DND-41 (cell line): Measurements from ENCODE around the gene DPP6.

ENCODE experiments used
- ATAC-seq: fragments of 200-7000 bp; cut with Tn5 transposase; 3 replicates; pipeline ENCODE4 v1.9.1; 2021; ENCODE audit warnings: low read depth; ENCODE audit not compliant: insufficient read depth
- DNase-seq: peaks from one replicate; pipeline ENCODE4 v3.0.0-alpha.2; 2020
- H2AFZ ChIP-seq: 2 replicates; pipeline ENCODE4 v1.6.0; 2012; ENCODE audit warnings: low read depth, low read length
- H3K27ac ChIP-seq: 2 replicates; pipeline ENCODE4 v1.5.1; 2012; ENCODE audit warnings: low read length, inconsistent platforms
- H3K27me3 ChIP-seq: fragments of 200-600 bp; sonication (generic); 2 replicates; pipeline ENCODE4 v1.6.0; 2012; ENCODE audit warnings: low read length, mild to moderate bottlenecking, inconsistent platforms; ENCODE audit not compliant: insufficient read depth, poor library complexity
- H3K36me3 ChIP-seq: 2 replicates; pipeline ENCODE4 v1.5.1; 2012; ENCODE audit warnings: low read length, inconsistent platforms; ENCODE audit not compliant: insufficient read depth
- H3K4me1 ChIP-seq: 2 replicates; pipeline ENCODE4 v1.5.1; 2012; ENCODE audit warnings: mild to moderate bottlenecking, low read length; ENCODE audit not compliant: insufficient read depth
- H3K4me2 ChIP-seq: 2 replicates; pipeline ENCODE4 v1.6.0; 2012; ENCODE audit warnings: mild to moderate bottlenecking, moderate library complexity, low read length, inconsistent platforms; ENCODE audit not compliant: insufficient read depth
- H3K4me3 ChIP-seq, 2 experiments: fragments of 200-600 bp in 1 of 2; shearing (Covaris generic) in 1 of 2; 2 replicates each; pipeline ENCODE4 v1.5.1; 2012 to 2016; ENCODE audit warnings: inconsistent platforms in 2 of 2, low read length in 2 of 2, mild to moderate bottlenecking in 2 of 2, low read depth in 1 of 2, moderate library complexity in 1 of 2
- H3K79me2 ChIP-seq: 2 replicates; pipeline ENCODE4 v1.6.0; 2012; ENCODE audit warnings: low read length, inconsistent platforms; ENCODE audit not compliant: insufficient read depth
- H3K9ac ChIP-seq: 2 replicates; pipeline ENCODE4 v1.6.0; 2012; ENCODE audit warnings: low read depth, mild to moderate bottlenecking, inconsistent platforms, low read length, moderate library complexity
- H3K9me3 ChIP-seq: 2 replicates; pipeline ENCODE4 v1.5.1; 2012; ENCODE audit warnings: low read length, moderate library complexity, mild to moderate bottlenecking, inconsistent platforms; ENCODE audit not compliant: insufficient read depth, severe bottlenecking
- H4K20me1 ChIP-seq: 2 replicates; pipeline ENCODE4 v1.6.0; 2012; ENCODE audit warnings: low read length; ENCODE audit not compliant: insufficient read depth
- EZH2 ChIP-seq: IDR thresholded peaks from 3 replicates; pipeline ENCODE4 v1.6.1; 2012; ENCODE audit warnings: borderline replicate concordance, low read depth, mild to moderate bottlenecking, moderate library complexity, low read length, inconsistent platforms; ENCODE audit not compliant: severe bottlenecking
- TF ChIP-seq, protein P1 (sequence below): IDR thresholded peaks from 2 replicates; pipeline ENCODE4 v1.5.1; 2012; ENCODE audit warnings: borderline replicate concordance, low read length, moderate library complexity, mild to moderate bottlenecking; ENCODE audit not compliant: poor library complexity, severe bottlenecking; ENCODE audit errors: extremely low read depth

The DPP6 gene

DNA sequence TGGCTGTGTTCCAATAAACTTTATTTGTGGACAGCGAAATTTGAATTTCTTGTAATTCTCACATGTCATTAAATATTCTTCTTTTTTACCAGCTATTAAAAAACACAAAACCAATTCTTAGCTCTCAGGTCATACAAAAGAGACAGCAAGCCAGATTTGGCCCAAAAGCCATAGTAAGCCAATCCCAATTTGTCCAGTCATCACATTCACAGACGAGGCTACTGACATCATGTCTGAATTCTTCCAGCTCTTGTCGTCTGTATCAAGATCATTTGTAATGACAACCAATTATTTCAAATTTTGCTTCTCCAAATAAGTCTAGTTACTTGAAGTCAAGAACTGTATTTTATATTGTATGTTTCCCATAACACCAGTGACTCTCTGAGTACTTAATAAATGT, 684.2 kb downstream of the DPP6 start:
- H3K9me3 ChIP-seq: no peaks in the 10 kb centered on the region
- no peaks in the 10 kb centered on the region for H4K20me1 ChIP-seq
- H3K27ac ChIP-seq: no peak overlapping the region
- no peak overlapping the region for H2AFZ ChIP-seq
- H3K79me2 ChIP-seq: no peaks in the 10 kb centered on the region
- DNase-seq (no peak), ATAC-seq (no peak)
- no peak overlapping the region for H3K9ac ChIP-seq
- no peaks in the 10 kb centered on the region for H3K27me3 ChIP-seq
- H3K4me1 ChIP-seq: no peaks in the 10 kb centered on the region
- H3K4me3 ChIP-seq: no peak overlapping the region
- no peak overlapping the region for H3K4me2 ChIP-seq
- H3K36me3 ChIP-seq: no peaks in the 10 kb centered on the region
- no peak for TF ChIP-seq EZH2
- TF ChIP-seq, protein P1, sequence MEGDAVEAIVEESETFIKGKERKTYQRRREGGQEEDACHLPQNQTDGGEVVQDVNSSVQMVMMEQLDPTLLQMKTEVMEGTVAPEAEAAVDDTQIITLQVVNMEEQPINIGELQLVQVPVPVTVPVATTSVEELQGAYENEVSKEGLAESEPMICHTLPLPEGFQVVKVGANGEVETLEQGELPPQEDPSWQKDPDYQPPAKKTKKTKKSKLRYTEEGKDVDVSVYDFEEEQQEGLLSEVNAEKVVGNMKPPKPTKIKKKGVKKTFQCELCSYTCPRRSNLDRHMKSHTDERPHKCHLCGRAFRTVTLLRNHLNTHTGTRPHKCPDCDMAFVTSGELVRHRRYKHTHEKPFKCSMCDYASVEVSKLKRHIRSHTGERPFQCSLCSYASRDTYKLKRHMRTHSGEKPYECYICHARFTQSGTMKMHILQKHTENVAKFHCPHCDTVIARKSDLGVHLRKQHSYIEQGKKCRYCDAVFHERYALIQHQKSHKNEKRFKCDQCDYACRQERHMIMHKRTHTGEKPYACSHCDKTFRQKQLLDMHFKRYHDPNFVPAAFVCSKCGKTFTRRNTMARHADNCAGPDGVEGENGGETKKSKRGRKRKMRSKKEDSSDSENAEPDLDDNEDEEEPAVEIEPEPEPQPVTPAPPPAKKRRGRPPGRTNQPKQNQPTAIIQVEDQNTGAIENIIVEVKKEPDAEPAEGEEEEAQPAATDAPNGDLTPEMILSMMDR: no peak

DNA sequence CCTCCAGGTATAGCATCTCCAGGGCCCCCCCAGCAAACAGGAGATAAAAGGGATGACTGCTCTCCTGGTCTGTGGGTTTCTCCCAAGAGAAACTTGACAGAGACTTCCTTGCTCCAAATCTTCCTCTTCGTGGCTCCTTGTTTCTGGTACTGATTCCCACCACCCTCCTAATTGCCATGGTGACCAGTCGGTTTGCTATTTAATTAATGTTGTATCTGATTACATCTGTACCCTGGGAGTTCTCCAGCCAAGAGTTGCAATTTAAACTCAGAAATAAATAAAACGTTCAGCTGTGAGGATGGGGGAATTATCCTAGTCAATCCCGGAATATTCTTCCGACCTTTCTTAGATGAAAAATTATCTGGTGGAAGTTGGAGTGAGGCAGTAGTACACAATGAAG, 686.0 kb downstream of the DPP6 start:
- Histone ChIP-seq H3K4me3 (no peak overlapping the region), H2AFZ (no peak overlapping the region), H3K4me2 (no peak overlapping the region), H3K27ac (no peak overlapping the region), H4K20me1 (no peaks in the 10 kb centered on the region), H3K9me3 (no peaks in the 10 kb centered on the region), H3K79me2 (no peaks in the 10 kb centered on the region), H3K27me3 (no peaks in the 10 kb centered on the region), H3K4me1 (no peaks in the 10 kb centered on the region), H3K9ac (no peak overlapping the region), H3K36me3 (no peaks in the 10 kb centered on the region)
- no peak for TF ChIP-seq EZH2
- TF ChIP-seq, protein P1: no peak
- ATAC-seq (no peak), DNase-seq (no peak)

DNA sequence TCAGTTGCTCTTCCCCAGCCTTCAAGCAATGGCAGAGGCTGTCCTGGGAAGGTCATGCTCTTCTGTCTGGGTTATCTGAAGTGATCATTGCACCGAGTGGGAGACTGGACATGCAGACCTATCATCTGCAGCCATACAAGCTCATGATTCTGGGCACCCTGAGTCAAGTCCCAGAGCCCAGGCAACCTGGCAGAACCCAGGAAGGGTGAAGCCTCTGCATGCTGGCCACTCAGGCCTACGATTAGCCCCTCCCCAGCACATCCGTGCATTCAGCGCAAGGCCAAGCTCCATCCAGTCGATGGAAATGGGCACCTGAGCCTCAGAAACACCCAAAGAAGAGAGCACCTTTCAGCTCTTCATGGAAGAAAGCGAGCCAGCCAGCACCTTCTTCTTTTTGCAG, 688.9 kb downstream of the DPP6 start:
- H3K79me2 ChIP-seq: no peaks in the 10 kb centered on the region
- DNase-seq (no peak), ATAC-seq (no peak)
- no peak overlapping the region for H3K9ac ChIP-seq
- H3K9me3 ChIP-seq: no peaks in the 10 kb centered on the region
- H3K27me3 ChIP-seq: peaks cover 4% of the 10 kb centered on the region
- no peak overlapping the region for H3K4me2 ChIP-seq
- TF ChIP-seq, protein P1: no peak
- TF ChIP-seq EZH2: no peak
- H4K20me1 ChIP-seq: no peaks in the 10 kb centered on the region
- no peak overlapping the region for H3K4me3 ChIP-seq
- H2AFZ ChIP-seq: no peak overlapping the region
- H3K36me3 ChIP-seq: no peaks in the 10 kb centered on the region
- no peaks in the 10 kb centered on the region for H3K4me1 ChIP-seq
- no peak overlapping the region for H3K27ac ChIP-seq

DNA sequence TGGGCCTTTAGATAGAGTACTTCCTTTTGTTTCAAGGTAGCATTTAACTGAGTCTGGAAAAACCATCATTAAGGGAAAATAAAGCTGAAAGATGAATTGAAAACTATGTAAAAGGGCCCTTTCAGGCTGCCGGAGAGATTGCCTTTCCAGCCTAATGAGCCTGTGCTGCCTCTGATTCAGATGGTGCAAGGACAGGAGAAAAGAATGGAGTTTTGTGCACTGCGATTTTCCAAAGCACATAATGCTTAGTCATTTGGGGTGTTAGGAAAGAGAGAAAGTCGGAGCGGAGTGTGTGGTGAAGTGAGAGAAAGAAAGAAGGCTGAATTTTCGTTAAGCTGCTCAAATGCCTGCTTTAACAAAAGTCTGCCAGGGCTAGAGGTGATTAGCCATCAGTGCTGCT, 691.0 kb downstream of the DPP6 start:
- H3K4me1 ChIP-seq: no peaks in the 10 kb centered on the region
- H3K27me3 ChIP-seq: peaks cover 4% of the 10 kb centered on the region
- no peak overlapping the region for H3K9ac ChIP-seq
- DNase-seq: no peak
- H3K9me3 ChIP-seq: no peaks in the 10 kb centered on the region
- no peaks in the 10 kb centered on the region for H3K36me3 ChIP-seq
- TF ChIP-seq, protein P1: no peak
- TF ChIP-seq EZH2: no peak
- no peak overlapping the region for H3K27ac ChIP-seq
- no peak overlapping the region for H2AFZ ChIP-seq
- H3K79me2 ChIP-seq: no peaks in the 10 kb centered on the region
- no peaks in the 10 kb centered on the region for H4K20me1 ChIP-seq
- ATAC-seq: no peak
- H3K4me3 ChIP-seq: no peak overlapping the region
- no peak overlapping the region for H3K4me2 ChIP-seq
